NCI-H2171 (cell line): Measurements from ENCODE around the gene ITLN1.
"Not testable (repeated sequence)": the region's sequence is repeated elsewhere in the genome, so short reads cannot be mapped to it uniquely, and the experiment has no call there.

ENCODE experiments used
- DNase-seq: peaks from one replicate; lab custom pipeline; 2025; lab: John Stamatoyannopoulos, UW

Gene ITLN1

DNA sequence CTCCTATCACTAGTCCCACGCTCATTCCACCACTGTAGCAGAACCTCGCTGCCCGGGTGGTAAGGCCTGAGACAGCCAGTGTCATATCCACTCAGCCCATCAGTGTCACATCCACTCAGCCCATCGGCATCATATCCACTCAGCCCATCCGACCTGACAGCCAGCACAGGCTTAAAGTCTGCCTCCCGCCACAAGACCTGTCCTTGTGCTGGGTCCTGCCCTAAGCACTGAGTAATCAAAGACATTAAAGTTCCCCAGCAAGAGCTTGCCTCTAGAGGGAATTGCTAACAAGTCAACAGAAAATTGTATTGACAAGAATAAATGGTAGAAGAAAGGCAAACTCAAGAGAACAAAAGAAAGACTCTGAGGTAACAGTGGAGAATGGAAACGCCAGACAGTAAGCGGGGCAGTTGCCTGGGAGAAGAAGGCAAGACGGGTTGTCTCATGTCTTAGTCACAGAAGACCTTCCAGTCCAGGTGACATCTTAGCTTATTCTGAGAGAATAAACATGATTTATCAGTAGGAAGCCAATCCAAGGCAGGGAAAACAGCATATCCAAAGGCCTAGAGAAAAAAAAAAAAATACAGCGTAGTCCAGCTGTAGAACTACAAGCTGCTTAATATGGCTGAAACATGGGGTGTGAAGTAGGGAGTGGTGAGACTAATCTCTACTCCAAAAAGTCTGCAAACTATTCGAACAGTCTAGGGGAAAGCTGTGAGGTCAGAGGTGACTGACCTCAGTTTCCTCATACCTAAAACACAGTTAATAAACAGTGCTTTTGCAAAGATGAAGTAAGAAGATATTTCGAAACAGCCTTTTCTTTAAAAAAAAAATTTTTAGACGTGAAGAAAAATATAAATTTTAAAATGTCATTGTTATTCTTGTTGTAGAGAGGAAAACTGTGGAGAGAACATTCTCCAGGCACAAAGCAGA, 1.1 kb downstream of the ITLN1 start:
- no peak for DNase-seq

DNA sequence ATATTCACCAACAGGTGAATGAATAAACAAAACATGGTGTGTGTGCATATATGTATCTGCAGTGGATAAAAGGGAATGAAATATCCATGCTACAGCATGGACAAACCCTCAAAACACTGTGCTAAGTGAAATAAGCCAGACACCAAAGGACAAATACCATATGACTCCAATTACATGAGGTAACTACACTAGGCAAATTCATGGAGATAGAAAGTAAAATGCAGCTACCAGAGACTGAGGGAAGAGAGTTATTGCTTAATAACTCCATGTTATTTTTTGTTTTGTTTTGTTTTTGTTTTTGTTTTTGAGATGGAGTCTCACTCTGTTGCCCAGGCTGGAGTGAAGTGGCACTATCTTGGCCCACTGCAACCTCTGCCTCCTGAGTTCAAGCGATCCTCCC, 2.4 kb downstream of the ITLN1 start:
- DNase-seq, result no peak

DNA sequence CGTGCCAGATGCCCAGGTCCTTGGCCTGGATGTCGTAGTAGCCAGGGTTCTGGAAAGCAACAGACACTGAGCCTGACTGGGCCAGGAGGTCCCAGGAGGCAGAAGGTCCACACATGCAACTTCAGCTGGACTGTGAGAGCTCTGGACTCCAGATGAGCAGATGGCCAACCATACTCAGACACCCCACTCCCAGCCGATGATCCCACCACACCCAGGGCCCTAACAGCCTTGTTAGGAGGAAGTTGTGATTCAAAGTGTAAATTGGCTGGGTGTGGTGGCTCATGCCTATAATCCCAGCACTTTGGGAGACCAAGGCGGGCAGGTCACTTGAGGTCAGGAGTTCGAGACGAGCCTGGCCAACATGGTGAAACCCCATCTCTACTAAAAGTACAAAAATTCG, 3.7 kb downstream of the ITLN1 start:
- not testable (repeated sequence) for DNase-seq

DNA sequence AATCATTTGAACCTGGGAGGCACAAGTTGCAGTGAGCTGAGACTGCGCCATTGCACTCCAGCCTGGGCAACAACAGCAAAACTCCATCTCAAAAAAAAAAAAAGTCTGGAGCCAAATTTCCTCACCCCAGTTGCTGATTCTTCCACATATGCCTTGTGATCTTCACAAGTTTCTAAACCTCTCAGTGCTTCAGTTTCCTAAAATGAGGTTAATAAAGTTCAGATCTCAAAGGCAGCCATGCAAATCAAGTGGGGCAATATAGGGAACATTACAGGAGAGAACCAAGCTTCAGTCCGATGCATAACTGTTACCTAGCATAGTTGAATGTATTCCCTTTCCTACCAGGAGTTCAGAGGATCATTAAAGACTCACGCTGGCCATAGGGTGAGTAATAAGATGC, 4.8 kb downstream of the ITLN1 start:
- no peak for DNase-seq

DNA sequence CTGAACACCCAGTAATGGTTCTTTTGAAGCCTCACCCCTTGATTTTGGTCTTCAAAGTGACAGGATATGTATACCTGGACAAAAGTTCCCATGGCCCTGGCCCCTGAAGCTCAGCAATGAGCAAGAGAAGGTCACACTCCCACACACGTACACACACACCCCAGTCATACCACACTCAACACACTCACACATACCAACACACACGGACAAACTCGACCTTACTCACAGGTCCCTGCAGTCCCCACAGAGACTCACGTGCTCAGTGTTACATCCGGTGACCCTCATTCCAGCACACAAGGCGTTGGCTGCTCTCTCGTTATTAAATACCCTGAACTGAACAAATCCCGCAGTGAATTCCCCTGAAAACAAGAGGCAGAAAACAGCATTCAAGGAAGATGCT, 5.9 kb downstream of the ITLN1 start:
- no peak for DNase-seq

DNA sequence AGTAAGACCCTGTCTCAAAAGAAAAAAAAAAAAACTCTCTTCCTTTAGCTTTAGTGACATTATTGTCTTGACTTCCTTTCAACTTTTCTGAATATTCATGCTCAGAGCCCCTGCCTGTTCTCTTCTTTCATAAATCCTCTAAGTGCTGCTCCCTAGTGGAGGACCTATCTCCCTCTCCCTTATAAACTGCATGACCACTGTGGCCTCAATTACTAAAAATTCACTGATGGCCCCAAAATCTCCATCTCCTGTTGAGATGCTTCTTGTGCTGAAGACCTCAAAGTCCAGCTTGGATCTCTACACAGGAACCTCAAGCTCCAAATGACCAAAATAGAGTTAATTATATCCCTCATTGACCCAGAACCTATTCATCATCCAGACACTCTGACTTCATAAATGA, 7.8 kb downstream of the ITLN1 start:
- DNase-seq, result no peak

DNA sequence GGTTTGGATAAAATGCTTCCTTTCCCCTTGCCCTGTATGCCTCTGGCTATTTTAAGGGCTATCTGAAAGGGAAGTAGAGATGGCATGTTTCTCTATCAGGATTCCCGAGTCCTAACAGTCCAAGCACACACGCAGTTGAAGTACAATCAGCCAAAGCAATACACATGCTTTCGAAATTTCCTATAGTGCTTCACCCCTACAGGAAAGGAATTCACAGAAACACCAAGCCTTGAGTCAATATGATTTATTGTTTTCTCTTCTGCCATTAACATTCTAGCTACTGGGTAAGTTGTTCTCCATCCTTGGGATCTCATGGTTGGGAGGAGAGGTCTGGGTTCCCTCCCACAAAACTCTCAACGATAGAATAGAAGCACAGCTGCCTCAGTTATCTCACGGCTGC, 8.7 kb downstream of the ITLN1 start:
- DNase-seq, result no peak

DNA sequence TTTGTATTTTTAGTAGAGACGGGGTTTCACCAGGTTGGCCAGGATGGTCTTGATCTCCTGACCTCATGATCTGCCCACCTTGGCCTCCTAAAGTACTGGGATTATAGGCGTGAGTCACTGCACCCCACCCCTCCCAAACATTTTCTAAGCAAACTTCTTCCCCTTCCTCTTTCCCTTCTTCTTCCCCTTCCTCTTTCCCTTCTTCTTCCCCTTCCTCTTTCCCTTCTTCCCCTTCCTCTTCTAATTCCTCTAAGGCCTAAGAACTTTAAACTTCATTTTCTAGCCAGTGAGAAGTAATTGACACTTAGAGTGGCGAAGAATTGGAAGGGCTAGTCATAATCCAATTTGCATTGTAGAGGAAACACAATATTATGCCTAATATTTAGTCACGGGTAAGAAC, 9.4 kb downstream of the ITLN1 start:
- DNase-seq, result not testable (repeated sequence)

DNA sequence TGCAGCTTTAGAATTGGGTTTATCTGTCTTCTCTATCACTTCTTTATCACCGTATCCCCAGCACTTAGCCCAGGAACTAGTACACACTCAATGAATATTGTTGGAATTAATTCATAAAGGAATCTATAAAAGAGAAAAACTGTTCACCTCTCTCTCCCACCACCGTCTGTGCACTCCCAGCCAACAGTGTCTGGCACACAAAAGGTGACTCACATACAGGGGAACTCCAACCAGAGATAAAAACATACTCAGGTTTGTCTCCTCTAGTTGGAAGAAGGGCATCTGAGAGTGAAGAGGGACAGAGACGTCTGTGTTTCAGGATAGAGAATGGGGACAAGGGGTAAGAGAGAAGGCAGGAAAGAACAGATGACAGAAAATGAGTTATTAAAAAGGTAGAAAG, 10.0 kb downstream of the ITLN1 start:
- DNase-seq, result no peak

DNA sequence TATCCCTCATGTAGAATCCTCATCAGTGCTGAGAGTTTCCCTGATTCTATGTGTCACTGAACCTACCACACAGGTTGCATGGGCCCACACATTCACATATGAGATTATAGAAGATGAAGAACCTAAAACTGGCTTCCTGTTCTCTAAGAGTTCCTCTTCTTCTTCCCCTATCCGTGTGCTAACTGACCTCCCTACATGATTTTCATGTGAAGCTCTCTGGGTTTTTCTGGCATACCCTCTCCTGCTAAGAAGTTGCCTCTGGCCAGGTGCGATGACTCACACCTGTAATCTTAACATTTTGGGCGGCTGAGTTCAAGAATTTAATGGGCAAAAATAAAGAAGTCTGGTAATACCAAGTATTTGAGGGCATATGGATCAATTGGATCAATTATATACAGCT, 16.8 kb downstream of the ITLN1 start:
- no peak for DNase-seq

DNA sequence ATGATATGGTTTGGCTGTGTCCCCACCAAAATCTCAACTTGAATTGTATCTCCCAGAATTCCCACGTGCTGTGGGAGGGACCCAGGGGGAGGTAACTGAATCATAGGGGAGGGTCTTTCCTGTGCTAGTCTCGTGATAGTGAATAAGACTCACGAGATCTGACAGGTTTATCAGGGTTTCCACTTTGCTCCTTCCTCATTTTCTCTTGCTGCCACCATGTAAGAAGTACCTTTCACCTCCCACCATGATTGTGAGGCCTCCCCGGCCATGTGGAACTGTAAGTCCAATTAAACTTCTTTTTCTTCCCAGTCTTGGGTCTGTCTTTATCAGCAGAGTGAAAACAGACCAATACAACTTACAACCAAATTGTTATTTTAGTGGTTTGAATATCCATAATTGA, 17.3 kb downstream of the ITLN1 start:
- not testable (repeated sequence) for DNase-seq

DNA sequence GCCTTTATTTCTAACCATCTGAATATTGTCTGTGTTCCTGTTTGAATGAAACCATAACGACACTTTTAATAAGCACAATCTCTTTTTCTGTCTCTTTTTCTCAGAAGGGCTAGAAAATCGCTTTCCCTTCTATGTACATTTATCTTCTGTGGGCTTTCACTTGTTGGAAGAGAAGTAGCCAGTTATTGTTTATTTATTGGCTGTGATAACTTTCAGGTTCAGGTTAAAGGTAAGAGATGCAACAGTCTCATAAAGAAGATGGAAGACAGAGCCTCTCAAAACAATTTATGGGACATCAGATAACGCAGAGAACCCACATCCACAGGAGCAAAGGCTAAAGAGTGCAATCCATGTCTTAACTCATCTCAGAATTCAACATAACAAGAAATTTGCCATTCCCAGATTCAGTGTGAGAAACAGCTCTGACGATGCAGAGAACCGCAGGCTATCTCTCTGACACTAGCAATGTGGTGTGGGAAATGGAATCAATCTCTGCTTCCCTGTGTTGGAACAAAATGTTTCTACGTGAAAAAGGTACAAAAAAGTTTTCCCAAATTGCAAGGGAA, 18.2 kb downstream of the ITLN1 start:
- DNase-seq, result no peak

DNA sequence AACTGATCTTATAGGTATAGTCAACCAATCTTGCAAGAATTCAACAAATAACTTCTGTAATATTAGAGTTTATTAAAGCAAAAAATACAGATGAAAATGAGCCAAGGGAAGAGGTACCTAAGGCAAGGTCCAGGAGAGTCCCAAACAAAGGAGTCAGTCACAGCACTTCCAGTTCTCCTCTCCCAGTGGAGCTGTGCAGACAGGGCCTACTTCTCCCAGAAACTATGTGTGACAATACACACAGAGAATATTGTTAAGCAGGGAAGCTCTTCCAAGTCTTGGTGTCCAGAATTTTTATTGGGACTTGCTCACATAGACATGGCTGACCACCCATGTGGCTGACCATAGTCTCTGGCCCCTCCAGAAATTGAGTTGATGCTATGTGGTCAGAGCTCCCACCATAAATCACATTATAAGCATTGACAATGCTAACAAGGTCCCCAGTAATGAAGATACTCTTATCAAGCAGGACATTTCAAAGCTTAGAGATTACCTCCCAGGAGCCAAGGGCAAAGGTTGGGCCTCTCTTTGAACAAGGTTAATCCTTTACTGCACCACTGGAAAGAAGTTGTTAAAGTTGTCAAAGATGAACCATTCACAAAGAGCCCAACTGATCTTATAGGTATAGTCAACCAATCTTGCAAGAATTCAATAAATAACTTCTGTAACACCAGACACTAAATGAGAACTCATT, 18.8 kb downstream of the ITLN1 start:
- DNase-seq, result no peak

DNA sequence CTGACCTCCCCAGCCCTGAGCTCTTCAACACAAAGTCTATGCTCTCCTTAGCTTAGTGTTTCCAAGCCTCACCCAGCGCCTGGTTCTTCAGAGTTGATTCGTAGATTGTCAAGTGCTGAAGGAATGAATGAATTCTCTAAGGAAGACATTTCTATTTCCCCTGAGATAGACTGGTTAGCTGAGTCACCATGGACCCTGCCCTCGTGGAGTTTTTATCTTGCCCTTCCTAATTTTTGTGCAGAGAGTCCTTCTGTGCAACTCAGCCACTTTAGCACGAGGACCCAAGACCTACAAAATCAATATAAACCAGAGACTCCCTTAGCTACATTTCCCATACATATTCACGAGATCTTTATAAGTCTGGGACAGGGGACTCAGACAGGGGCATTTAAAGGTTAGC, 19.6 kb downstream of the ITLN1 start:
- DNase-seq, result no peak

DNA sequence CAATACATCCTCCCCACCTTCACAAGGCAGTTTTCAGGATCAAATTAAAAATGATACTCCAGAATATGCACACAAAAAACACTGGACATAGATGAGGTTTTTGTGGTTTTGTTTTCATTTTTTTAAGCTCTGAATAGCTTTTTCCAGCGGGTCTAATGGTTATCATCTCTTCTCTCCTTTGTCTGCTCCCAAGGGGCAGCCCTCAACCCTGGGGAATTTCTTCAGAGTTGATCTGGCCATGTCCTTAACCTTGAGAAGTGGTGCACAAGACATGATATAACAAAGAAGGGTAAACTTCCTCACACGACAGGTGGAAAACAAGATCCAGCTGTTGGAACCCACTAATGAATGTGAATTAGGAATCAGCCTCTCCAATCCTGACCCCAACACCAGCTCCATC, 20.8 kb downstream of the ITLN1 start:
- no peak for DNase-seq

DNA sequence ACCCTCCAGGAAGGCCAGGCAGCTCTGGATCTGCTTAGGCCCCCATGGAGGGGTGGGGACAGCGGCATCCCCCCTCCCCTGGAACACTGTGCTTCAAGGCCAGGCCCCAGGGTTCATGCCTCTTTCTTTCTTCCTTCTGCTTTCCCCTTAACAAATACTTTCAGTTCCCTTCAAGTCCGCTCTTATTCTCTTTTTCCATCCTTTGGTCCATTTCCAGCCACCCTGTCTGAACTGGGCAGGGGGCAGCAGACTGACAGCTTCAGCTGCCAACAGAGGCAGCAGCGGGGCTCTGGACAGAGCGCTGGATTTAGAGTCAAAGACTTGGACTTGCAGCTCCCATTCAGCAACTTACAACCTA, 21.2 kb downstream of the ITLN1 start:
- no peak for DNase-seq

DNA sequence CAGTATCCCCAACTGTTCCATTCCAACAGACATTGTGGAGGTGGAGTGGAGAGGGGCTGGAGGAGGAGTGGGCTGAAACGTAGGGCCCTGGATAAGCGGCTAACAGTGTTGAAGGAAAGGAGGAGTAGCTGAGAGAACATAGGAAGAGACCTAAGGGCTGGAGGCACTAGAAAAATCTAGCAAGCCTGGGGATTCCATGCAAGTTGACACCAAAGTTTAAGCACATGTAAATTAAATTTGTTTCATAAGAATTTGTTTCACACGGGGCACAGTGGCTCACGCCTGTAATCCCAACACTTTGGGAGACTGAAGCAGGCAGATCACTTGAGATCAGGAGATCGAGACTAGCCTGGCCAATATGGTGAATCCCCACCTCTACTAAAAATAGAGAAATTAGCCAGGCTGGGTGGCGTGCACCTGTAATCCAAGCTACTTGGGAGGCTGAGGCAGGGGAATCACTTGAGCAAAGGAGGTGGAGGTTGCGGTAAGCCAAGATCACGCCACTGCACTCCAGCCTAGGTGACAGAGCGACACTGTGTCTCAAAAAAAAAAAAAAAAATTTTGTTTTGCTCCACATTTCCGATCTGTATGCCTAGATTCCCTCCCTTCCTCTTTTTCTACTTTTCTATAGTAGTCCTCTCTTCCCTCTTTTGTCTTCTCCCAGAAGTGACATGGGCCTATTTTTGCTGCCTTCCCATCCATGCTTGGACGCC, 21.8 kb downstream of the ITLN1 start:
- no peak for DNase-seq

DNA sequence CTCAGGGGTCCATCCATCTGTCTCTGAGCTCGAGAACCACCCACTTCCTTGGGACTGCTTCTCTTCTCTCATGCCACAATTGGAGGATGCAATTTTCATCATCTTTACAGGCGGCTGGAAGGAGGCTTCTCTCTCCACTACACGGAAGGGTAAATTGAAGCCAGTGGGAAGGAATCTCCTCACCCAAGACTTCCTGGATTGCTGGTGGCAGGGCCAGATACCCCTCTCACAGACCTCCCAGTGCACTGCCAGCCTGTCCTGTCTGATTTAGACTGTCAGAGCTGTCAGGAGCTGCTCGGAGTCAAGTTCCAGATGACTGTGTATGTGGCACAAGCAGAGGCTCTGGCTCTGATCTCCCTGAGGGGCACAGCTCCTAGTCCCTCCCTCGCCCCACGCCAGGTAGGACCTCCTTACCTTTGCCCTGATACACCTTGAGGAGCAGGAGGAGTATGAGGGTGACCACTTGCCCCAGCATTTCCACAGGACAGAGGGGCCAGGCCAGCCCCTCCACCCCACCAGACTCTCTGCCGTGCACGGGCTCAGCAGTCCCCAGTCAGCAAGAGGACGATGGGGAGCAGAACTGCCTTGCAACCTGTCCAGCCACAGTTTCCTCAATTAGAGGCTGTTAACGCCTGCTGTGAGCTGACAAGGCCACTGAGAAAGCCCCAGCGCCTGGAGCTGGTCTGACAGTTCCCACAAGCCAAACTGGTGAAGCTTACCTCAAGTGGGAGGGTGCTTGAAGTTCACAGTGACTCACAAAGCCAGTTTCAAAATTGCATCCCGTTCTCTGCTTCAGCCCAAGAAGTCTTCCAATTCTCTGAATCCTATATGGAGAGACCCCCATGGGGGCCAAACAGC, 22.5 kb downstream of the ITLN1 start, which contains the start of gene CD244:
CD244 (minus strand) TSS at position 685 of the 858 bp plus-strand sequence; CDS start at position 475, 210 bp downstream.
- no peak for DNase-seq

DNA sequence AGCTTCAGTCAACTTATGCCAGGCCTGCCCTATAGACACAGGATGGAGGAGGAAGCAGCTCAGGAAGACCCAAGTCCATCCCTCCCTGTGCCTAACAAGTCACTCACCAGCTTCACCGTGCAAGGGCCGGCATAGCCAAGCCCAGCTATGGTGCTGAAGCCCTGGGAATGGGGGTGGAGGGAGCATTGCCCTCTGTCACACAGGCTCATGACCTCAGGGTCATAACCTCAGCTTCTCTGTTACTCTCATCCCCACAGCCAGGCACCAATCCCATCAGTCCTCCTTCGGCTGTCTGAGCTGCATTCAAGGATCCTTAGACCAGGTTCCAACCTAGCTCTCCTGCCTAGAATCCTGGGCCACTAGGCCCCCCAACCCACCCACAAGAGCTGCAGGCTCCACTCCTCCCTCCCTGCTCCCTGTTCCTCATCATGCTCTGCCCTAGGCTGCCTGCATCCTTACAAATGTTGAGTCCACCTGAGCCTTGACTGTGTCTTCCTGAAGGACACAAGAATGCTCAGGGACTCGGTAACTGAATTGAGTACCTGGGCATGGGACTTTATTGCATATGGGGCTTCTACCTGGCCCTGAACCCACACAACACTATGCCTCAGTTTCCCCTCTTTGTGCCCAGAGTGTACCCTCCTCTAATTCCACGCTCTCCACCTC, 24.0 kb downstream of the ITLN1 start:
- DNase-seq, result no peak

DNA sequence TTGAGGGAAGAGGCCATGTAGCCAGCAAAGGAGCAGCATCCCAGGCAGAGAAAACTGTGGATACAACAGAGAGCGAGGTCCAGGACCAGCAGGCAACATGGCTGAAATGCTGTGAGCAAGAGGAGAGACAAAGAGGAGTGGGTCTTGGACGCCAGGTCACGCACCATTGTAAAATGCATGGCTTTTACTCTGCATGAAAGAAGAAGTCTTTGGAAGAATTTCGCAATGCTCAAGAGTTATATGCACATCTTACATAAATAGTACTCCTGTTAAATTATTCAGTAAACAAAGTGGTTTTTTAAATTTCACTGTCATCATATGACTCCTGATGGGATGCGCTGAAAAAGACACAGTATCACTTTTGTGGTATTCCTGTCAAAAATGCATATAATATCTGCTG, 25.8 kb downstream of the ITLN1 start:
- DNase-seq, result no peak

DNA sequence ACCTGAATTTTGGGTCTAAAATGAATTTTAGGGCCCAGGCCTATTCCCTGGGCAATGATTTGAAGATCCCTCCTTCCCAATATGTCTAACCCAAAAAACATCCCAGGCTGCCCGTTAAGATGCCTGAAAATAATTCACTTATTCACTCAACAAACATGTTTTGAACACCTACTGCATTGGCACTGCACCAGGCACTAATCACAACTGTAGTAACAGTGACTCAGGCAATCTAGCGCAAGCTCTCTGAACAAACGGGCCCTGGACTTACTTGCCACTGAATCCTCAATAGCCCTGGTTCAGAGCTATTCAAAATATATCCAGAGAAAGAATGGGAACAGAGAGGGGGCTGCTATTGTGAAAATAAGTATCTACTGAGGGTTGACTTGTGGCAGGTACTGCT, 26.5 kb downstream of the ITLN1 start:
- DNase-seq, result no peak
